ENCODE results near the gene ARIH2.
"Not testable (repeated sequence)": the region's sequence is repeated elsewhere in the genome, so short reads cannot be mapped to it uniquely, and the experiment has no call there.

Gene ARIH2

DNA sequence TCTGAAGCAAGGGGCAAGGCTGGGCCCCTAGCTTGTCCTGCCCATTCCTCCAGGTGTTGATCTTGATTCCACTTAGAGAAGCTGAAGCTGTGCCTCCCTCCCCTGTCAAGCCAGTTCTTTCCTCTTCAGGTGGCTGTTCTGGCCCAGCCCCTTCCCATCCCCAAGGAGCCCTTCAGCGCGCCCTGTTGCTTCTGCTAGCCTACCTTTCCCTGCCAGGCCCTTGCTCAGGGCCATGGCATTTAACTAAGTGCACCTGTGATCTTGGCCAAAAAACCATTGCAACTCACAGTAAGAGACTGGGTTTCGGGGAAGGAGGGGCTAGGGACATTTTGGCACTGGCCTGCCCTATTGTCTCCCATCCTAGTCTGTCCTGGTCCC is 86.7 kb downstream of the ARIH2 start:
- Histone ChIP-seq H3K27ac (peak overlapping the region in 1 of 2 donors; percentile 97), H3K9me3 (no peaks in the 10 kb centered on the region), H3K36me3 (peaks cover 0 to 40% (median 6%) of the 10 kb centered on the region in 3 donors), H3K4me1 (peaks cover 0 to 18% (median 17%) of the 10 kb centered on the region in 4 donors), H3K27me3 (no peaks in the 10 kb centered on the region), H3K4me3 (no peak overlapping the region)
- DNase-seq: no peak
- TF ChIP-seq, protein P1, sequence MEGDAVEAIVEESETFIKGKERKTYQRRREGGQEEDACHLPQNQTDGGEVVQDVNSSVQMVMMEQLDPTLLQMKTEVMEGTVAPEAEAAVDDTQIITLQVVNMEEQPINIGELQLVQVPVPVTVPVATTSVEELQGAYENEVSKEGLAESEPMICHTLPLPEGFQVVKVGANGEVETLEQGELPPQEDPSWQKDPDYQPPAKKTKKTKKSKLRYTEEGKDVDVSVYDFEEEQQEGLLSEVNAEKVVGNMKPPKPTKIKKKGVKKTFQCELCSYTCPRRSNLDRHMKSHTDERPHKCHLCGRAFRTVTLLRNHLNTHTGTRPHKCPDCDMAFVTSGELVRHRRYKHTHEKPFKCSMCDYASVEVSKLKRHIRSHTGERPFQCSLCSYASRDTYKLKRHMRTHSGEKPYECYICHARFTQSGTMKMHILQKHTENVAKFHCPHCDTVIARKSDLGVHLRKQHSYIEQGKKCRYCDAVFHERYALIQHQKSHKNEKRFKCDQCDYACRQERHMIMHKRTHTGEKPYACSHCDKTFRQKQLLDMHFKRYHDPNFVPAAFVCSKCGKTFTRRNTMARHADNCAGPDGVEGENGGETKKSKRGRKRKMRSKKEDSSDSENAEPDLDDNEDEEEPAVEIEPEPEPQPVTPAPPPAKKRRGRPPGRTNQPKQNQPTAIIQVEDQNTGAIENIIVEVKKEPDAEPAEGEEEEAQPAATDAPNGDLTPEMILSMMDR (IDR thresholded peaks at IDR 0.05): no peak
- intact Hi-C loops (cut with DNase I; ENCODE audit: low total_unique reads): no loop called here

DNA sequence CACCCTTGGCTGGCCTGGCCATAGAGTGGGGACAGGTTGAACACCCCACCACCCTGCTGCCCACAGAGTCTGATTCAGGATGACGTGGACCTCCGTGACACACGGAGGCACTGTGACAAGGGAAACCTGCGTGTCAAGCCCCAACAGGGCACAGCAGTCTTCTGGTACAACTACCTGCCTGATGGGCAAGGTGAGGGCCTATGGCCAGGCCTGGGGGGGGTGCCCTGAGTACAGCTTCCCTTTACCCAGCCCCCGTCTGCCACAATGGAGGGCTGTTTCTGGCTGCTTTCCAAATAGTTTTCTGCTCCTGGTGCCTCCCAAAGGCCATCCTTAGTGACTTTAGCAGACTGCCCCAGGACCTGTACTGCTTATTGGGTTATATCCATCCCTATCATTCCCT is 87.4 kb downstream of the ARIH2 start:
- intact Hi-C loops (cut with DNase I; ENCODE audit: low total_unique reads): no loop called here
- Histone ChIP-seq H3K4me3 (peak overlapping the region; percentile 72 to 77), H3K36me3 (peaks cover 0 to 39% (median 6%) of the 10 kb centered on the region in 3 donors), H3K9me3 (no peaks in the 10 kb centered on the region), H3K27ac (peak overlapping the region; percentile 92 to 97), H3K4me1 (peaks cover 0 to 18% (median 17%) of the 10 kb centered on the region in 4 donors), H3K27me3 (no peaks in the 10 kb centered on the region)
- TF ChIP-seq, protein P1 (IDR thresholded peaks at IDR 0.05): no peak
- DNase-seq: no peak

DNA sequence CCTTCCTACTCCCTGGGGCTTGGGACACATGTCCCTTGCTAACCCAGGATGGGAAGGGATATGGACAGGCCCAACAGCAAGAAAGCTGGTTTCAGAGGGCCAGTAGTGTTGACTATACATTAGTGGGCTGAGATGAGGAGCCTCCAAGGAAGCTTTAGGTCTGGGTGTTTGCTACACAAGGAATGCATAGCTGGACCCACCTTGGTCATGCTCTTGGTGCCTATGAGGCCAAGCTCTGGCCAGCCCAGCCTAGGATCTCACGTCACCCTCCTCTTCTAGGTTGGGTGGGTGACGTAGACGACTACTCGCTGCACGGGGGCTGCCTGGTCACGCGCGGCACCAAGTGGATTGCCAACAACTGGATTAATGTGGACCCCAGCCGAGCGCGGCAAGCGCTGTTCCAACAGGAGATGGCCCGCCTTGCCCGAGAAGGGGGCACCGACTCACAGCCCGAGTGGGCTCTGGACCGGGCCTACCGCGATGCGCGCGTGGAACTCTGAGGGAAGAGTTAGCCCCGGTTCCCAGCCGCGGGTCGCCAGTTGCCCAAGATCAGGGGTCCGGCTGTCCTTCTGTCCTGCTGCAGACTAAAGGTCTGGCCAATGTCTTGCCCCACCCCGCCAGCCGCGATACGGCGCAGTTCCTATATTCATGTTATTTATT is 87.9 kb downstream of the ARIH2 start:
- no peaks in the 10 kb centered on the region for H3K27me3 ChIP-seq
- TF ChIP-seq, protein P1 (IDR thresholded peaks at IDR 0.05): no peak
- peak overlapping the region; percentile 92 to 97 for H3K27ac ChIP-seq
- peaks cover 0 to 18% (median 17%) of the 10 kb centered on the region in 4 donors for H3K4me1 ChIP-seq
- peak; percentile 40 to 85 for DNase-seq
- peaks cover 0 to 38% (median 6%) of the 10 kb centered on the region in 3 donors for H3K36me3 ChIP-seq
- peak overlapping the region; percentile 72 to 77 for H3K4me3 ChIP-seq
- no peaks in the 10 kb centered on the region for H3K9me3 ChIP-seq
- intact Hi-C loops (cut with DNase I; ENCODE audit: low total_unique reads): no loop called here

DNA sequence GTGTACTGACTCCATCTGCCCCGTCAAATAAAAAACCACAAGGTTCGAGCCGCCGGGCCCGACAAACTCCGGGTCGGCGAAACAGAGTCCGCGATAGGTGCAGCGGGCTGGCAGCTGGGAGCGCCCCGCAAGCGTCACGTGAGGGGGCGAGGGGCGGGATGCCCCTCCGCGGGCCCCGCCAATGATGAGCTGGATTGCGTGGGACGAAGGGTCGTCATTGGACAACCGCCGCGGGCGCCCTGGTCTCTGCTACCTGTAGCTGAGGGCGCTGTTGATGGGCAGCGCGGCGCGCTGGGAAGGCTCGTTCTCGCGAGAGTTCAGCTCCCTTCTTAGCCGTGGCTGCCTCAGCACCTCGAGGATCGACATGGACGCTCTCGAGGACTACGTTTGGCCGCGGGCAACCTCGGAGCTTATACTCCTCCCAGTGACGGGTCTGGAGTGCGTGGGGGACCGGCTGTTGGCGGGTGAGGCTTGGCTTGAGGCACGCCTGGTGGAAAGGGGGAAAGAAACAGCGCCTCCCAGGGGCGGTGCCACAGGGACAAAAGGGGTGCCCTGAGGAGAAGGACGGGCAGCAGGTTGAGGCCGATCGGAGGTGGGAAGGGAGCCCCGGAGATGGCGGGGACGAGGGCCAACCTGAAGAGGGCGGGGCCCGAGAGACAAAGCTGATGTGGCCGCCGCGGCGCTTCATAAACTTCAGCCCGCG is 88.6 kb downstream of the ARIH2 start, which contains the start of gene WDR6:
WDR6 (plus strand) TSS at position 324 of the 703 bp plus-strand sequence; CDS start at position 365, 41 bp downstream.
- intact Hi-C loops (cut with DNase I; ENCODE audit: low total_unique reads): no loop called here
- peak within 1 kb of the TSS; percentile 92 to 97 for H3K27ac ChIP-seq
- DNase-seq: peak; percentile 98 to 99

DNA sequence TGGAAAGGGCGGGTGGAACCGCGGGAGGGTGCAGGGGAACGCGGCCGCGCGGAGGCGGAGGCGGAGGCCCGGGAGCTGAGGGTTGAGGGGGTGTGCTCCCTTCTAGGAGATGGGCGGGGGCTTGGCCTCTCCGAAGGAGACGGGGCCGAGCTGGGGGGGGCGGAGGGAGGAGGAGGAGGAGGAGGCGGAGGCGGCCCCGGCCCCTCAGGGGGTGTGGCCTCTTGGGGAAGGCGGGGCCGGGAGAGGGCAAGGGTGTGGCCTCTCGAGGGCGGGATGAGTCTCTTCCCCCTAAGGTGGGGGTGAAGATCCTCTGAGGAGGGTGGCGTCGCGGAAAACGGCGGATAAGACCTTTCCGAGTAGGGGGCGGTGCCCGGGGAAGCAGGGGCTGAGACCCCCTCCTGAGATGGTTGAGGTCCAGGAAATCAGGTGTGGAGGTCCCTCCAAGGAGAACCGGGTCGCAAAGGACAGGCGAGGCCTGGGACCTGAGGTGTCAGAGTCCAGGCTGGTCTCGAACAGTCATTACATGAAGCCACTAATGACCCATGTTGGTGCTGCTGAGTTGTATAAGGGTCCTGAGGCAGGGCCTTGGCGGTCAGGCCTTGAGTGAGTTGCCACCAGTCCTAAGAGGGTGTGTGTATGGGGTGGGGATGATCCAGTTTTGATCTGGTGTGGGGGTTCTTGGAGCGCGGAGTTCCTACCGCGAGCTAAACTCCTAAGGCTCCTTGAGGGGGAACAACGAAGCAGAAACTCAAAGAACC is 89.3 kb downstream of the ARIH2 start:
- intact Hi-C loops (cut with DNase I; ENCODE audit: low total_unique reads): no loop called here
- TF ChIP-seq, protein P1 (IDR thresholded peaks at IDR 0.05): no peak
- Histone ChIP-seq H3K4me1 (peaks cover 0 to 28% (median 18%) of the 10 kb centered on the region in 4 donors), H3K36me3 (peaks cover 0 to 46% (median 16%) of the 10 kb centered on the region in 3 donors), H3K4me3 (peak overlapping the region; percentile 72 to 77), H3K27me3 (no peaks in the 10 kb centered on the region), H3K9me3 (no peaks in the 10 kb centered on the region), H3K27ac (peak overlapping the region; percentile 92 to 97)
- peak; percentile 87 to 94 for DNase-seq

More for the DNA sequence above, 88.6 kb downstream of the ARIH2 start, which contains the start of gene WDR6:
- no peaks in the 10 kb centered on the region for H3K9me3 ChIP-seq
- TF ChIP-seq, protein P1 (IDR thresholded peaks at IDR 0.05): peak; percentile 14 to 39
- H3K36me3 ChIP-seq: peaks cover 0 to 39% (median 9%) of the 10 kb centered on the region in 3 donors
- peaks cover 0 to 23% (median 18%) of the 10 kb centered on the region in 4 donors for H3K4me1 ChIP-seq
- H3K27me3 ChIP-seq: no peaks in the 10 kb centered on the region
- H3K4me3 ChIP-seq: peak within 1 kb of the TSS; percentile 72 to 77

DNA sequence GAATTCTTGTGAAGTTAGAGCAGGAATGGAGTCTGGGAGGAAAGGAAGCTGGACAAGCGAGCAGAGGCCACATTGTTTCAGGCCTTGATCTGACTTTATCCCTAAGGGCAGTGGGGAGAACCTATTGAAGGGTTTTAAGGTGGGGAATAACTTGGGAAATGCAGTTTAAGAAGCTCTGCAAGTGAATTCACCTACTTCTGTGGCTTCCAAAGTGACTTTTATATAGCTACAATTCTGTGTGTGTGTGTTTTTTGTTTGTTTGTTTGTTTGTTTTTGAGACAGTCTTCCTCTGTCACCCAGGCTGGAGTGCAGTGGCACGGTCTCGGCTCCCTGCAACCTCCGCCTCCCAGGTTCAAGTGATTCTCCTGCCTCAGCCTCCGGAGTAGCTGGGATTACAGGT is 90.0 kb downstream of the ARIH2 start:
- Histone ChIP-seq H3K4me1 (peaks cover 0 to 32% (median 18%) of the 10 kb centered on the region in 4 donors), H3K27ac (peak overlapping the region; percentile 92 to 97), H3K36me3 (peaks cover 0 to 47% (median 18%) of the 10 kb centered on the region in 3 donors), H3K4me3 (peak overlapping the region in 1 of 2 donors; percentile 72)
- DNase-seq; H3K9me3 ChIP-seq; H3K27me3 ChIP-seq; intact Hi-C loops (cut with DNase I; ENCODE audit: low total_unique reads): not testable (repeated sequence)

Data from tibial artery (tissue), 4 donors.